ENCODE data around the gene LZTS2. TPM values are rescaled to one million over a fixed set of nuclear protein-coding genes. Genes with fewer than 3 reads are reported as not detected.

The LZTS2 gene
- total RNA-seq, 1 donor from 2014 or later, result 63.6 TPM

GRCh38 chr10:101013365-101013825 is 13.8 kb downstream of the LZTS2 start:
- no peak for DNase-seq (ENCODE audit: low spot score)

GRCh38 chr10:101014230-101014884 is 14.7 kb downstream of the LZTS2 start:
- peak; percentile 83 for DNase-seq (ENCODE audit: low spot score)

DNA sequence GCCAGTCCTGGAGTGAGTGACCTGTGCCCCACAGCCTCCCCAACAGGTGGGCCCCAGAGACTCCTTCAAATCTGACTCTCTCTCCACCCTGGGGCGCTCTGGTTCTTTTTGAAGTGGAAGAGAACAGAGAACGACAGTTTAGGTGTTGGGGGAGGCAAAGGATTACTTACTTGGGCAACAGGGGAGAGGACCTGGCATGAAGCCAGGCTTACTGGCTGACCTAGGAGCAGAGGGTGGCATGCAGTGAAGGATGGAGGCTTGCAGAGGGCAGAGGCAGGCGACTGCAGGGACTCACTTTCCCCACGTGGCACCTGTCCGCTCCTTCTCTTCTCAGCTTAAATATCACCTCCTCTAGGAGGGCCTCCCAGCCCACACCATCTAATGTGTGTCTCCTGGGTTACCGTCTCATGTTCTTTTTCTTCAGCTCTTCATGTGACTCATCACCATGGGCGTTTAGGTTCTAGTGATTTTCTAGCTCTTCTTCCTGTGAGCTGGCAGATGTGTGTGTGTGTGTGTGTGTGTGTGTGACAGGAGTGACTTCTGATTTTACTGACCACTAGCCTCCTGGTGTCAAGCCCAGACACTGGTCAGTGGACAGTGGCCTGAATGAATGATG is 15.5 kb downstream of the LZTS2 start:
- no peak for DNase-seq (ENCODE audit: low spot score)

GRCh38 chr10:101015582-101015973 is 16.0 kb downstream of the LZTS2 start:
- no peak for DNase-seq (ENCODE audit: low spot score)

GRCh38 chr10:101016814-101017213 is 17.2 kb downstream of the LZTS2 start:
- no peak for DNase-seq (ENCODE audit: low spot score)

GRCh38 chr10:101018118-101018599 is 18.6 kb downstream of the LZTS2 start:
- DNase-seq (ENCODE audit: low spot score), result no peak

GRCh38 chr10:101018600-101019439 is 19.2 kb downstream of the LZTS2 start:
- DNase-seq (ENCODE audit: low spot score), result no peak

- no peak for DNase-seq (ENCODE audit: low spot score)
These were observed 19.8 kb downstream of the LZTS2 start for GRCh38 chr10:101019440-101019703.

DNA sequence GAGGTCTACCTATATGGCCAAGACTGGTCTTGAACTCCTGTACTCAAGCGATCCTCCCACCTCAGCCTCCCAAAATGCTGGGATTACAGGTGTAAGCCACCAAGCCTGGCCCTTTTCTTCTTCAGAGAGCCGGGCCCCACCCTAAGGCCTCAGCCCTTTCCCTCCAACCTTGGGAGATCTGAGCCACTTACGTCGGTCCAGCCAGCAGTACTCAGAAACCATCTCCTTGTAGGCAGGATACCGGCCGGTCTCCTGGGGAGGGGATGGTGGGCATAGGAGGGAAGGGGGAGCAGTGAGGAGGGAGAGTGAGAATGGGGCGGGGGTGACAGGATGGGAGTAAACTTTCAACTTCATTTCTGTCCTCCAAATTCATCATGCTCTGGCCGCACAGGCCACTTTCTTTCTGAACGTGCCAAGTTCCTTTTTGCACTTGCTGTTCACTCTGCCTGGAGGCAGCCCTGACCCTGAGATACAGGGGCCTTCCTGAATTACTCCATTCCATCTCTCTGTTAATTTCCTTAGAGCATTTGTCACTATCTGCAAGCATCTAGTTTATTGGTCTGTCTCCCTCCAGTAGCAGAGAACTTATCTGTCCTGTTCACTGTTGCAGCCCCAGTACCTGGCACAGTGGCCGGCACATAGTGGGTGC is 20.9 kb downstream of the LZTS2 start:
- DNase-seq (ENCODE audit: low spot score), result no peak

GRCh38 chr10:101021239-101021638 is 21.6 kb downstream of the LZTS2 start:
- no peak for DNase-seq (ENCODE audit: low spot score)

- DNase-seq (ENCODE audit: low spot score), result no peak
These were observed 22.2 kb downstream of the LZTS2 start for GRCh38 chr10:101021692-101022251.

- DNase-seq (ENCODE audit: low spot score), result no peak
These were observed 23.5 kb downstream of the LZTS2 start for GRCh38 chr10:101022967-101023705.

- DNase-seq (ENCODE audit: low spot score), result no peak
These were observed 27.6 kb downstream of the LZTS2 start for GRCh38 chr10:101027106-101027720.

GRCh38 chr10:101028446-101029337 is 29.1 kb downstream of the LZTS2 start:
- no peak for DNase-seq (ENCODE audit: low spot score)

GRCh38 chr10:101029520-101030295 is 30.1 kb downstream of the LZTS2 start:
- DNase-seq (ENCODE audit: low spot score), result no peak

DNA sequence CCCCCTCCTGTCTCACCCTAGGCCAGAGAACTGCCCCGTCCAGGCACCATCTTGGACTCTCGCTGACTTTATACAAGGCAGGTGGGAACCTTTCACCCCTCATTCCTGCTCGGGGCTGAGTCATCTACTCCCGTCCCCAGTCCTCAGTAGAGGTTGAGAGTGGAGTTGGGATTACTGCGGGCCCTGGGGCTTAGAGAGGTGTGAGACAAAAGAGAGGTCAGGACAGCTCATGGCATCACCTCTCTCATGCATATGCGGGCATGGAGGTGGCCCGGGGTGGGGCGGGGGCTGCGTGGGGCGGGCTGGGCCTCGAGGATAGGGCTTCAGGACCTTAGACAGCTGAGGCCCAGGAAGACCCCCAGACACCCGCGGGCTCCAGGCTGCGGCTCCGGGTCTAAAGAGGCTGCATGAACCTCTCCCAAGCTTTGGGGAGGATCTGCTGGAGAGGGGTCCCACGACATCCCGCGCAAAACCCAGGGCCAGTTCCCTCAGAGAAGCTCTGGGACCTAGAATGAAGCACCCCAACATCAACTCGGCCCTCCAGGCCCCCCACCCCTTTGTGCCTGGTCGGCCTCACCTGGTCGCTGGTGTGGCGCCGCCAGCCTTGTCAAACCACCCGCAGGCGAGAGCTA is 31.0 kb downstream of the LZTS2 start:
- no peak for DNase-seq (ENCODE audit: low spot score)

GRCh38 chr10:101031128-101031795 is 31.7 kb downstream of the LZTS2 start, which contains the start of the genes PDZD7 and SFXN3:
Gene PDZD7, minus strand, starts transcription at chr10:101031129. Its CDS starts 910 bp downstream, at chr10:101030219.
Gene SFXN3, plus strand, starts transcription at chr10:101031234. Its CDS starts 3,461 bp downstream, at chr10:101034695.
- DNase-seq (ENCODE audit: low spot score), result peak; percentile 96

Data from ureter (tissue), 1 donor.